GM12872 (cell line): Measurements from ENCODE around the gene INS.

Experiments used
- TF ChIP-seq, protein P1 (sequence below): IDR thresholded peaks from 3 replicates; pipeline ENCODE4 v1.5.1; 2011; ENCODE audit warnings: low read depth, mild to moderate bottlenecking, low read length, moderate library complexity; ENCODE audit not compliant: insufficient read depth

INS gene

DNA sequence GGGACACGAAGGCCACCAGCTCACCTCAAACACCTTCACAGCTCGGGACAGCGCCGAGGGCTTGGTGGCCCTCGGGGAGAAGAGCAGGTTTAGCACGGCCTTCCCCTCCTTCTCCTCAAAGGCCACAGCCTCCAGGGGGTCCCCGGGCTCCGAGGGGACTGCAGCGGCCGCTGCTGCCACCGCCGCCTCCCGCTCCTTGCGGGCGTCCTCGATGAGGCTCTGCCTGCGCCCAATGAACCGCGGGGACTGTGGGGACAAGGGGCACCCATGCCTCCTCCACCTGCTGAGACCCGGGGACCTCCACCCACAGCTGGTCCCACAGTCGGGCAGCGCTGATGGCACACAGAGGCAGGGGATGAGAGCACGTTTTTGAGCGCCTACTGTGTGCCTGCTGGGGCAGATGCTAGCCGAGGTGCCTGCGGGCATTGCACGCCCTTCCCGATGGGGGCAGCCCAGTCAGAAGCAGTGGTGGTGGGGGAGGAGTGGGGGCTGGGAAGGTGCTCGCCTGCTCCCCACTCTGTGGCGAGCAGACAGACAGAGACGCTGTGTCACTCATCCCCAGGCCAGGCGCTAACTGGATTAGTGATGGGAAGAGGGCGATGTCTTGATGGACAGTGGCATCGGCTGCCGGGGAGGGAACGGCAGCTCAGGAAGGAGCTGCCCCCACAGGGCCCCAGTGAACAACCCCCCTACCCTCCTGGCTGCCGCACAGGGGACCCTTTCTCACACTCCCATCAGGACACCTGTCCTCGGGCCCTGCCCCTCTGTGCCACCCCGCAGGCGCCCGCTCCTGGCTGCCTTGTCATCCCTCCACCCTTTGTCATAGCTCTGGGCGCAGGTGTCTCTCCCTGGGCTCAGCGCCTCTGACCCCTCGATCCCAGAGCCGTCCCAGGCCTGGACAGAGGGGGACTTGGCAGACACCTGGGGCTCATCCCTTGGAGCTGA is 8.9 kb upstream of the INS start:
- TF ChIP-seq, protein P1, sequence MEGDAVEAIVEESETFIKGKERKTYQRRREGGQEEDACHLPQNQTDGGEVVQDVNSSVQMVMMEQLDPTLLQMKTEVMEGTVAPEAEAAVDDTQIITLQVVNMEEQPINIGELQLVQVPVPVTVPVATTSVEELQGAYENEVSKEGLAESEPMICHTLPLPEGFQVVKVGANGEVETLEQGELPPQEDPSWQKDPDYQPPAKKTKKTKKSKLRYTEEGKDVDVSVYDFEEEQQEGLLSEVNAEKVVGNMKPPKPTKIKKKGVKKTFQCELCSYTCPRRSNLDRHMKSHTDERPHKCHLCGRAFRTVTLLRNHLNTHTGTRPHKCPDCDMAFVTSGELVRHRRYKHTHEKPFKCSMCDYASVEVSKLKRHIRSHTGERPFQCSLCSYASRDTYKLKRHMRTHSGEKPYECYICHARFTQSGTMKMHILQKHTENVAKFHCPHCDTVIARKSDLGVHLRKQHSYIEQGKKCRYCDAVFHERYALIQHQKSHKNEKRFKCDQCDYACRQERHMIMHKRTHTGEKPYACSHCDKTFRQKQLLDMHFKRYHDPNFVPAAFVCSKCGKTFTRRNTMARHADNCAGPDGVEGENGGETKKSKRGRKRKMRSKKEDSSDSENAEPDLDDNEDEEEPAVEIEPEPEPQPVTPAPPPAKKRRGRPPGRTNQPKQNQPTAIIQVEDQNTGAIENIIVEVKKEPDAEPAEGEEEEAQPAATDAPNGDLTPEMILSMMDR: no peak

DNA sequence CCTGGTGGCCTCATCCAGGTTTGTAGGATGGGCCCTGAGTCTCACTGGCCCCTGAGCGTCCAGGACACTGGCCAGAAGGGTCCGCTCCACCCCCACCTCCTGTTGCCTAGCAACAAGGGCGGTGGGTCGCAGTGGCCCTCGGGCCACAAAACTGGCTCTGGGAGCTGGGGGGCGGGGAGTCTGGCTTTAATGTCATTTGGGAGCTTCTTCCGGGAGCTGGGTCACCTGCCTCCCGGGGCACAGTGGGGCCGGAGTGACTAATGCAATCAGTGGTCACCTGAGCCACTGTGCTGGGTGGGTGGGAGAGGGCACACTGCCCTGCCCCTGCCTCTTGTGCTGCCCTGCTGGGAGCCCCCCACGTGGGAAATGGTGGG is 8.0 kb upstream of the INS start:
- TF ChIP-seq, protein P1: no peak

DNA sequence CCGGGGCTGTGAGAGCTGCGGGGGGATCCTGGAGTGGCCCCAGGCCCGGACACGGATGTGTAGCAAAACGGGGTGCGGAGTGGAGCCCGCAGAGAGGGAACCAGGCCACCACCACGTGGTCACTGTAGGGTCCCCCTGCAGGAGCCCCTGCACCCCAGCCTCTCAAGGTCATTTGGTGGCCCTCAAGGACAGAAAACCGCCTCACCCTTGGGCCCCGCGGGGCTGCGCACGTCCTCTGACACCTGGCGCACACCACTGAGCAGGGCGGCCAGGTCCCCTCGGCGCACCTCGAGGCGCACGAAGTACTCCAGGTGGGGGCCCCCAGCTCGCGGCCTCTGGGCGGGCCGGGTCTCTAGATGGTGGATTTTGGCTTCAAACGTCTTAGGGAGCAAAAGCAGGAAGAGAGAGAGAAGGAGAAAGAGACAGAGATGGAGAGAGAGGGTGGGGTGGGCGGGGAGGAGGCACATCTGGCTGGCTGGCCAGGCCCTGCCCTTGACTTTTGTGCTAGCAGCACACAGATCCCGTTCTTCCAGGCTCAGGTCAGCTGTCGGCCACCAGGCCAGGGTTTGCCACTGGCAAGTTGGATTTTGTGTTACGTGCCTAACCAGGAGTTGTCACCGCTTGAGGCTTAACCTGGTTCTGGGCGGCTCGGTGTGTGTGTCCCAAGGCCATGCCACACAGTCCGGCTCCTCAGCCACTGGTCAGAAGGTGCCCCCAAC is 7.4 kb upstream of the INS start:
- TF ChIP-seq, protein P1: no peak

DNA sequence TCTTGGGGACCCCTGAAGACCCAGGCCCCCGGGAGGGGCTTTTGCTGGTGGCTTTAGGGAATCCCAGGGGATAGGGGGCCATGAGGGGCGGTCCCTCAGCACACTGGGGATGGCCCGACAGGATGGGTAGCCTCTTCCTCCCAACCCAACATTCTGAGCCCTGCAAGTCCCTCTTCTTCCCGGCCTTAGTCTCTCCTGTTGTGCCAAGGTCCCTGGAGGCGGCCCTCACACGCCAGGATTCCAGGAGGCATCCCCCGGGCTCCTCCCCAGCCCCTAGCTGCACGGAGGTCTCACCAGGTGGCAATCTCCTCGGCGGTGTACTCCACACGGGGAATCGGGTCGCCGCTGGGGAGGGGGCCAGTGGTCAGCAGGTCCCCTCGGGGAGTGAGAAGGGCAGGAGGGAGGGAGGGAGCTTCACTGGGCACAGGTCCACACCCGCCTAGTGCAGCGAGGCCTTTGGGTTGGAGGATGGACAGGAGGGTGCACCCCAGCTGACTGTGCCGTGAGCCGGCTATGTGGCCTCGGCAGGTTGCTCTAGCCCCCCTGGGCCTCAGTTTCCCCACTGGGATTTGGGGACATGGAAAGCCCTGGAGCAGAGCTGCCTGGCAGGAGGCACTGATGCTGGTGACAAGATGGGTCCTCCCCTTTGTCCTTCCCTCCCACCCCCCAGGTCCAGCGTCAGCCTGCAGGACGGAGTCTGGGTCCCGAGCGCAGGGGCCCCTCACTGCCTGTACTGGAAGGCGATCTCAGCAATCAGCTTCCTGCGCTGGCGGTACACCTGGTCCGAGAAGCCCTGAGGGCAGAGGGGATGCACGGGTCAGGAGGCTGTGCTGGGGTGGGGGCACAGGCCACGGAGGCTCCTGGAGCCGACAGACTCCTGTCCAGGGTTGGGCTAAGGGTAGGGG is 6.4 kb upstream of the INS start:
- TF ChIP-seq, protein P1: no peak

DNA sequence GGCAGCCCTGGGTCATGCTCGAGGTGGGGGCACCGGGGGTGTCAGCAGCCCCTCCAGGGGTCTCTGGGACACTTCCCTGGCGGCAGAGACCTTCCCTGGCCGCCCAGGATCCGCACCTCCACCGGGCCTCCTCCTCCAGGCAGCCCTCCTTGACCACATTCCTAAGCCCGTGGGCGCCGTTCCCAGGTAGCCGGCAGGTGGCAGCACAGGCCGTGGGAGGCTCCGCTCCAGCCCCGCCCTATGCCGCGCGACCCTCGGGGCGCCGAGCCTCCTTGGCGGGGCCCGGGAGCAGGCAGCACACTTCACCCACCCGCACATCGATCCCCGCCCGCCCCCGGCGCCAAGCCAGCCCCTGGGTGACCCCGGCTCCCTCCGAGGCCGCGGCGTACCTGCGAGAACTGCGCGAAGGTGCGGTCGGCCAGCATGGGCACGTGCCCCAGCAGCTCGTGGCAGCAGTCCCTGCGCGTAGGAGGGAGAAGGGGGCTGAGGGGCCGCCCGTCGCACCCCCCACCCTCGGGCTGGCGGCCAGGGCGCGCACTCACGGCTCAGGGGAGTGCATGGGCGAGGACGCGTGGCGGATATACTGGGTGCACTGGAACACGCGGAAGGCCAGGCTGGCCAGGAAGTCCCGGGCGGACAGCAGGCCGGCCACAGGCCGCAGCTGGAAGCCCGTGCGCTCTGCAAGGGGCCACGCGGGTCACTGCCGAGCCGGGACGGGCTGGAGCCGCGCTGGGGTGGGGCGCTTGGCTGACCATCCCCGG is 5.3 kb upstream of the INS start:
- TF ChIP-seq, protein P1: peak; percentile 56

DNA sequence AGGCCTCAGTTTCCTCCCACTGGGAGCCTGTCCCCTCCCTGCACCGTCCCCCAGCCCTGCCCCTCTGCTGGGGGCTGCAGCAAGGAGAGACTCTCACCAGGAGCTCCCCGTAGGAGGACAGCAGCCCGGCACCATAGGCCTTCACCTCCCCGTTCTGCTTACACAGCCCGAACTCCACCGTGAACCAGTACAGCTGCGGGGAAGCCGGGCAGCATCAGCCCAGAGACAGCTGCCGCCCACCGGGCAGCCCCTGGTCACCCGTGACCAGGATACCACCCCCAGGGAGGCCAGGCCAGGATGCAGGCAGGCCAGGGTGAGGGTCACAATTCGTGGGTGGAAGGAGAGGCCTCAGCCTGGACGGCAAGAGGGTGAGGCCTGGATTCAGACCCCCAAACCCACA is 4.6 kb upstream of the INS start:
- TF ChIP-seq, protein P1: no peak
